ENCODE results near the gene NUTF2. TPM values are rescaled to one million over a fixed set of nuclear protein-coding genes. Genes with fewer than 3 reads are reported as not detected.

The NUTF2 gene
- total and polyA plus RNA-seq, 2 of the 8 experiments (the other 6 are each of a cell fraction or from before 2014, with no cell fraction given), result 219 to 377 TPM

DNA sequence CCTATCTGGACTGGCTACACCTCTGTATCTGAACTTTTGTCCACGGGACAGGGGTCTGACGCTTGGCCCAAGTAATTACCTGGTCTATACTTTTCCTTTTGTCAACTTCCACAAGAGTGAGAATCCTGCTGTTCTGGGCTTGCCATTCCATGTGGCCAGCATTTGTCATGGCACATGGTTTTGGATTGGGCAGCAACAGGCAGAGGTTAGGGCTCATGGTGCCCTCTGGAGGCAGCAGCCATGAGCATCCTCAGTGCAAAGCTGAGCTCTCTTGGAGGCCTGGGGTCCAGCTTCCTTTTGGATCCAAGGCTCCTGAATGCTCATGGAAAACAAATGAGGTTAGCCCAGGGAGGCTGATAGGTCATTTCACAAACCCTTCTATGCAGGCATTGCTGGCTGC is 18.6 kb downstream of the NUTF2 start (continued):
- TF ChIP-seq TBP (IDR thresholded peaks at IDR 0.05; ENCODE audit: low read depth, low read length), result no peak
- TF ChIP-seq, protein P1, sequence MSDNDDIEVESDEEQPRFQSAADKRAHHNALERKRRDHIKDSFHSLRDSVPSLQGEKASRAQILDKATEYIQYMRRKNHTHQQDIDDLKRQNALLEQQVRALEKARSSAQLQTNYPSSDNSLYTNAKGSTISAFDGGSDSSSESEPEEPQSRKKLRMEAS (IDR thresholded peaks at IDR 0.05), result peak; percentile 98
- TF ChIP-seq, protein P2, sequence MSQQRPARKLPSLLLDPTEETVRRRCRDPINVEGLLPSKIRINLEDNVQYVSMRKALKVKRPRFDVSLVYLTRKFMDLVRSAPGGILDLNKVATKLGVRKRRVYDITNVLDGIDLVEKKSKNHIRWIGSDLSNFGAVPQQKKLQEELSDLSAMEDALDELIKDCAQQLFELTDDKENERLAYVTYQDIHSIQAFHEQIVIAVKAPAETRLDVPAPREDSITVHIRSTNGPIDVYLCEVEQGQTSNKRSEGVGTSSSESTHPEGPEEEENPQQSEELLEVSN (IDR thresholded peaks at IDR 0.05), result peak; percentile 56; the same call in 1 of the 2 replicates
- TF ChIP-seq, protein P3, sequence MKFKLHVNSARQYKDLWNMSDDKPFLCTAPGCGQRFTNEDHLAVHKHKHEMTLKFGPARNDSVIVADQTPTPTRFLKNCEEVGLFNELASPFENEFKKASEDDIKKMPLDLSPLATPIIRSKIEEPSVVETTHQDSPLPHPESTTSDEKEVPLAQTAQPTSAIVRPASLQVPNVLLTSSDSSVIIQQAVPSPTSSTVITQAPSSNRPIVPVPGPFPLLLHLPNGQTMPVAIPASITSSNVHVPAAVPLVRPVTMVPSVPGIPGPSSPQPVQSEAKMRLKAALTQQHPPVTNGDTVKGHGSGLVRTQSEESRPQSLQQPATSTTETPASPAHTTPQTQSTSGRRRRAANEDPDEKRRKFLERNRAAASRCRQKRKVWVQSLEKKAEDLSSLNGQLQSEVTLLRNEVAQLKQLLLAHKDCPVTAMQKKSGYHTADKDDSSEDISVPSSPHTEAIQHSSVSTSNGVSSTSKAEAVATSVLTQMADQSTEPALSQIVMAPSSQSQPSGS (IDR thresholded peaks at IDR 0.05; ENCODE audit: low read length), result no peak
- TF ChIP-seq TAF7 (optimal IDR thresholded peaks at IDR 0.05; ENCODE audit: borderline replicate concordance, low read depth, low read length), result no peak
- no peak for TF ChIP-seq CREB1 (IDR thresholded peaks at IDR 0.05)
- no peak for TF ChIP-seq RNF2 (IDR thresholded peaks at IDR 0.05; ENCODE audit: borderline replicate concordance, low read depth, low read length, missing control alignments, poor library complexity, severe bottlenecking)
- TF ChIP-seq CEBPB (IDR thresholded peaks at IDR 0.05; ENCODE audit: low read depth, low read length), result no peak
- TF ChIP-seq, protein P4, sequence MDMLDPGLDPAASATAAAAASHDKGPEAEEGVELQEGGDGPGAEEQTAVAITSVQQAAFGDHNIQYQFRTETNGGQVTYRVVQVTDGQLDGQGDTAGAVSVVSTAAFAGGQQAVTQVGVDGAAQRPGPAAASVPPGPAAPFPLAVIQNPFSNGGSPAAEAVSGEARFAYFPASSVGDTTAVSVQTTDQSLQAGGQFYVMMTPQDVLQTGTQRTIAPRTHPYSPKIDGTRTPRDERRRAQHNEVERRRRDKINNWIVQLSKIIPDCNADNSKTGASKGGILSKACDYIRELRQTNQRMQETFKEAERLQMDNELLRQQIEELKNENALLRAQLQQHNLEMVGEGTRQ (IDR thresholded peaks at IDR 0.05; ENCODE audit: low read length), result no peak
- TF ChIP-seq RAD21 (IDR thresholded peaks at IDR 0.05 in 1 of 2, conservative IDR thresholded peaks at IDR 0.05 in 1 of 2; ENCODE audit: low read depth in 2 of 2, low read length in 2 of 2), result peak; percentile 80 to 82
- no peak for TF ChIP-seq BACH1 (IDR thresholded peaks at IDR 0.05; ENCODE audit: low read length)
- no peak for TF ChIP-seq CBX8 (IDR thresholded peaks at IDR 0.05; ENCODE audit: borderline replicate concordance, low read depth, low read length)
